K562 (cell line): ENCODE results near the gene SNX30. TPM values are rescaled to one million over a fixed set of nuclear protein-coding genes. Genes with fewer than 3 reads are reported as not detected.

Experiments used
- ATAC-seq: fragments of 200-7000 bp; cut with Tn5 transposase; 3 replicates; pipeline ENCODE4 v1.9.1; 2020; ENCODE audit warnings: moderate library complexity
- BruUV-seq: library from RNA; stranded (reverse); fragments of 400-500 nt; replicated peaks from 2 replicates; lab custom pipeline; 2021; lab: Mats Ljungman, UMichigan
- CTCF ChIA-PET: fragments of 300-600 bp; formaldehyde crosslinking; extraction: SDS; loops from one replicate; lab custom pipeline; 2021; ENCODE audit warnings: low intra/inter-chr PET ratio; lab: Yijun Ruan, JAX
- POLR2A ChIA-PET: fragments of 300-600, 350-650 bp; sonication (Branson Sonifier 250); formaldehyde crosslinking; extraction: SDS; loops from one replicate; lab custom pipeline; 2021; ENCODE audit warnings: antibody characterized with exemption, inconsistent platforms; lab: Yijun Ruan, JAX
- DNase-seq, 4 experiments: peaks; one replicate each; pipeline versions ENCODE4 v3.0.0 to v3.0.0-alpha.2; 2011 to 2018; ENCODE audit warnings: low spot score in 3 of 4, mixed read lengths in 3 of 4; ENCODE audit errors: extremely low read depth in 1 of 4
- FAIRE-seq: peaks from 2 replicates; lab custom pipeline; 2011; peaks lifted over from hg19 to GRCh38; lab: Jason Lieb, UNC
- H2AFZ ChIP-seq: 2 replicates; pipeline ENCODE4 v1.6.0; 2011; ENCODE audit warnings: low read depth, low read length, control low read depth, inconsistent platforms
- H3K27ac ChIP-seq: fragments of 200-600 bp; 3 replicates; pipeline ENCODE4 v1.8.0; 2011; ENCODE audit warnings: low read depth, mild to moderate bottlenecking, control low read depth, inconsistent platforms, low read length, moderate library complexity, mixed read lengths; ENCODE audit errors: extremely low read depth
- H3K27me3 ChIP-seq, 2 experiments: fragments of 300-600 bp in 1 of 2; 2 replicates in 1 of 2; 3 replicates in 1 of 2; pipeline versions ENCODE4 v1.6.0 to v1.8.0; 2011; ENCODE audit warnings: inconsistent platforms in 2 of 2, low read length in 2 of 2, mild to moderate bottlenecking in 1 of 2, mixed read lengths in 1 of 2, moderate library complexity in 1 of 2; ENCODE audit not compliant: control insufficient read depth in 2 of 2, insufficient read depth in 2 of 2
- H3K36me3 ChIP-seq: fragments of 300-600 bp; 3 replicates; pipeline ENCODE4 v1.8.0; 2011; ENCODE audit warnings: mild to moderate bottlenecking, low read length, inconsistent platforms; ENCODE audit not compliant: control insufficient read depth, insufficient read depth
- H3K4me1 ChIP-seq, 2 experiments: fragments of 200-600 bp in 1 of 2; replicated peaks in 1 of 2; 2 replicates in 1 of 2; 3 replicates in 1 of 2; pipeline versions ENCODE4 v1.5.1 to v1.8.0; 2011; ENCODE audit warnings: inconsistent platforms in 2 of 2, low read length in 2 of 2, mild to moderate bottlenecking in 1 of 2, mixed read lengths in 1 of 2, moderate library complexity in 1 of 2; ENCODE audit not compliant: control insufficient read depth in 2 of 2, insufficient read depth in 2 of 2
- H3K4me2 ChIP-seq: 2 replicates; pipeline ENCODE4 v1.6.1; 2011; ENCODE audit warnings: low read length, control low read depth, inconsistent platforms, mixed read lengths; ENCODE audit not compliant: insufficient read depth
- H3K4me3 ChIP-seq: fragments of 200-600 bp; sonication (generic), shearing (Covaris generic); 2 replicates; pipeline ENCODE4 v1.5.1; 2016; ENCODE audit warnings: control low read depth, inconsistent platforms
- H3K79me2 ChIP-seq: fragments of 200-600 bp; 3 replicates; pipeline ENCODE4 v1.8.0; 2011; ENCODE audit warnings: low read length, inconsistent platforms; ENCODE audit not compliant: control insufficient read depth, insufficient read depth
- H3K9ac ChIP-seq, 2 experiments: 2 replicates each; pipeline versions ENCODE4 v1.6.0 to v1.6.1; 2011; ENCODE audit warnings: low read depth in 2 of 2, low read length in 2 of 2, control low read depth in 1 of 2, inconsistent platforms in 1 of 2, mild to moderate bottlenecking in 1 of 2, mixed read lengths in 1 of 2; ENCODE audit not compliant: insufficient read depth in 1 of 2
- H3K9me1 ChIP-seq: one replicate; pipeline ENCODE4 v1.6.0; 2011; ENCODE audit warnings: inconsistent platforms, mild to moderate bottlenecking, low read length, moderate library complexity; ENCODE audit not compliant: control insufficient read depth, insufficient read depth
- H3K9me3 ChIP-seq: replicated peaks from 2 replicates; pipeline ENCODE4 v1.5.1; 2011; ENCODE audit warnings: low read depth, low read length, inconsistent platforms; ENCODE audit not compliant: control insufficient read depth, insufficient read depth
- H4K20me1 ChIP-seq: replicated peaks from 2 replicates; pipeline ENCODE4 v1.6.1; 2011; ENCODE audit warnings: low read length, inconsistent platforms, mixed read lengths; ENCODE audit not compliant: control insufficient read depth, insufficient read depth
- ARID3A ChIP-seq: IDR thresholded peaks from 2 replicates; pipeline ENCODE4 v1.6.1; 2012; ENCODE audit warnings: low read depth, low read length, improper control_type of control experiment, borderline replicate concordance
- RBM22 ChIP-seq: fragments of 200-400 bp; formaldehyde crosslinking; IDR thresholded peaks from 2 replicates; pipeline ENCODE4 v1.6.1; 2018; ENCODE audit warnings: low read length, low read depth; ENCODE audit not compliant: poor library complexity, severe bottlenecking
- ZBTB1 ChIP-seq: sonication (generic); formaldehyde crosslinking; IDR thresholded peaks from 2 replicates; pipeline ENCODE4 v1.8.1; 2023; ENCODE audit warnings: missing genetic modification reagents, low read depth, mild to moderate bottlenecking, borderline replicate concordance
- ZNF561 ChIP-seq: fragments of 450-650 bp; formaldehyde crosslinking; conservative IDR thresholded peaks from 2 replicates; pipeline ENCODE4 v1.4.0; 2020; ENCODE audit warnings: mild to moderate bottlenecking, moderate library complexity
- WGBS: fragments of 100-300 bp; shearing (Covaris generic); methylation state at CpG from one replicate; pipeline ENCODE4 v1.1.6; 2016; ENCODE audit warnings: low coverage, mixed read lengths; ENCODE audit not compliant: insufficient coverage; ENCODE audit errors: missing lambda C conversion rate; 5-methylcytosine and 5-hydroxymethylcytosine counted together
- in situ Hi-C: fragments of 300-500 bp; cut with MboI; formaldehyde crosslinking; loops from 4 replicates; pipeline ENCODE4 v1.15.0; 2018; ENCODE audit warnings: inconsistent platforms, mixed read lengths
- intact Hi-C: fragments of 100-400 bp; cut with micrococcal nuclease; formaldehyde crosslinking; loops from 2 replicates; pipeline ENCODE4 v1.14.2; 2022
- polyA plus RNA-seq, 8 experiments: library from polyadenylated mRNA; depleted of rRNA in 4 of 8; stranded (reverse) in 5 of 8; unstranded in 3 of 8; fragments of >200 nt; fragmentation: Nextera tagmentation in 2 of 8; fragmentation: Illumina TruSeq in 1 of 8; extraction: Ambion mirVana in 2 of 8; extraction: Trizol in 1 of 8; gene quantifications; 2 replicates each; pipeline versions ENCODE4 v1.2.1 to v1.2.3, GENCODE V29; 2011 to 2014; ENCODE audit warnings: inconsistent platforms in 1 of 8, missing spikeins in 1 of 8
- total RNA-seq, 7 experiments: library from RNA; depleted of rRNA in 6 of 7; stranded (reverse); fragments of >200 nt in 6 of 7; fragmentation: Illumina TruSeq in 2 of 7; extraction: Trizol in 2 of 7; gene quantifications; 2 replicates each; pipeline versions ENCODE4 v1.2.1 to v1.2.3, GENCODE V29; 2011 to 2021; ENCODE audit warnings: low replicate concordance in 1 of 7

Gene SNX30
- total and polyA plus RNA-seq, 9 of the 15 experiments (the other 6 are each of a cell fraction or from before 2014, with no cell fraction given) = 0.76 to 5.9 (median 3.3) TPM

- ChIA-PET POLR2A (interaction anchor here (0.6 to 1.7 kb wide), 3 partner anchors 19 to 276 kb away, joined by 3 to 4 read pairs (median 4); no protein-coding TSS in a partner anchor), CTCF (no interaction called here)
- FAIRE-seq = no peak
- no peaks in the 10 kb centered on the region for H3K36me3 ChIP-seq
- H3K27ac ChIP-seq = no peak overlapping the region
- TF ChIP-seq ZBTB1 (CRISPR knock-in tag) = no peak
- TF ChIP-seq ARID3A = no peak
- no peak for TF ChIP-seq RBM22
- no peak for TF ChIP-seq ZNF561 (CRISPR knock-in tag)
- intact Hi-C loops (no loop called here), in situ Hi-C loops (no loop called here)
- no peak overlapping the region for H3K4me3 ChIP-seq
- H3K79me2 ChIP-seq = no peaks in the 10 kb centered on the region
- no peaks in the 10 kb centered on the region for H4K20me1 ChIP-seq
- no peak overlapping the region for H2AFZ ChIP-seq
- ATAC-seq = no peak
- BruUV-seq = no TSS peak
- H3K27me3 ChIP-seq = no peaks in the 10 kb centered on the region; a peak in 1 of 5 replicates
- 27% methylated on average over 6 of the region's 6 CpGs for WGBS
- H3K9me1 ChIP-seq = no peaks in the 10 kb centered on the region
- no peak for DNase-seq
- no peaks in the 10 kb centered on the region for H3K9me3 ChIP-seq
- no peak overlapping the region for H3K9ac ChIP-seq
- H3K4me1 ChIP-seq = peaks cover 8 to 11% of the 10 kb centered on the region in 2 experiments; a peak in 4 of 5 replicates
- H3K4me2 ChIP-seq = no peak overlapping the region
Observed at GRCh38 chr9:112858005-112858404, 107.4 kb downstream of the SNX30 start.
